Liver (tissue), 3 donors: ENCODE measurements around the gene SCGB3A1.

Source experiments
- CTCF ChIP-seq: fragments of 150-350 bp; IDR thresholded peaks from 2 replicates; pipeline ENCODE4 v1.5.1; 2017; ENCODE audit warnings: improper control_type of control experiment, low read depth, low read length; ENCODE audit not compliant: missing input control
- FOXA1 ChIP-seq: IDR thresholded peaks from 2 replicates; pipeline ENCODE4 v1.6.1; 2016; ENCODE audit warnings: antibody characterized with exemption
- GABPA ChIP-seq, 2 donors: IDR thresholded peaks in 1 of 2; conservative IDR thresholded peaks in 1 of 2; 2 replicates each; pipeline ENCODE4 v1.6.1; 2016; ENCODE audit warnings: antibody characterized with exemption in 2 of 2, mild to moderate bottlenecking in 1 of 2, moderate library complexity in 1 of 2
- RAD21 ChIP-seq, 2 donors: IDR thresholded peaks; 2 replicates each; pipeline ENCODE4 v1.6.1; 2016; ENCODE audit warnings: antibody characterized with exemption in 2 of 2, mild to moderate bottlenecking in 2 of 2
- RXRA ChIP-seq, 2 donors: IDR thresholded peaks; 2 replicates each; pipeline ENCODE4 v1.6.1; 2017 to 2018; ENCODE audit warnings: antibody characterized with exemption in 2 of 2, mild to moderate bottlenecking in 1 of 2
- YY1 ChIP-seq: IDR thresholded peaks from 2 replicates; pipeline ENCODE4 v1.6.1; 2016; ENCODE audit warnings: antibody characterized with exemption, mild to moderate bottlenecking
- TF ChIP-seq, protein P1 (sequence below): IDR thresholded peaks from 2 replicates; pipeline ENCODE4 v1.6.1; 2016; ENCODE audit warnings: antibody characterized with exemption
- donor health status: healthy.
- donor health status: healthy.

- TF ChIP-seq CTCF (no peak), FOXA1 (no peak), RXRA (IDR thresholded peaks at IDR 0.05) (no peak), GABPA (IDR thresholded peaks at IDR 0.05 in 1 of 2, conservative IDR thresholded peaks at IDR 0.05 in 1 of 2) (no peak), YY1 (no peak), RAD21 (IDR thresholded peaks at IDR 0.05) (no peak)
- TF ChIP-seq, protein P1, sequence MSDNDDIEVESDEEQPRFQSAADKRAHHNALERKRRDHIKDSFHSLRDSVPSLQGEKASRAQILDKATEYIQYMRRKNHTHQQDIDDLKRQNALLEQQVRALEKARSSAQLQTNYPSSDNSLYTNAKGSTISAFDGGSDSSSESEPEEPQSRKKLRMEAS = no peak
Observed at GRCh38 chr5:180625125-180625790, 34.0 kb upstream of the SCGB3A1 start.
